SK-N-SH treated with all-trans-retinoic acid at 6 μM for 48 hours (cell line): ENCODE measurements around the gene ANKMY2.

ENCODE experiments used
- CSDC2 ChIP-seq: fragments of 250-450 bp; sonication (Bioruptor Pico); IDR thresholded peaks from 2 replicates; pipeline ENCODE4 v1.5.0; 2020; ENCODE audit warnings: mild to moderate bottlenecking, moderate library complexity
- TF ChIP-seq, protein P1 (sequence below): fragments of 250-450 bp; sonication (Bioruptor Pico); IDR thresholded peaks from 2 replicates; pipeline ENCODE4 v1.5.1; 2020; ENCODE audit warnings: low read depth, mild to moderate bottlenecking, moderate library complexity
- TF ChIP-seq, protein P2 (sequence below): fragments of 250-450 bp; sonication (Bioruptor Pico); IDR thresholded peaks from 2 replicates; pipeline ENCODE4 v1.5.0; 2020; ENCODE audit warnings: mild to moderate bottlenecking, moderate library complexity
- TF ChIP-seq, protein P3 (sequence below): fragments of 250-450 bp; sonication (Bioruptor Pico); IDR thresholded peaks from 2 replicates; pipeline ENCODE4 v1.8.0; 2021; ENCODE audit warnings: low read depth, mild to moderate bottlenecking, moderate library complexity, borderline replicate concordance

DNA sequence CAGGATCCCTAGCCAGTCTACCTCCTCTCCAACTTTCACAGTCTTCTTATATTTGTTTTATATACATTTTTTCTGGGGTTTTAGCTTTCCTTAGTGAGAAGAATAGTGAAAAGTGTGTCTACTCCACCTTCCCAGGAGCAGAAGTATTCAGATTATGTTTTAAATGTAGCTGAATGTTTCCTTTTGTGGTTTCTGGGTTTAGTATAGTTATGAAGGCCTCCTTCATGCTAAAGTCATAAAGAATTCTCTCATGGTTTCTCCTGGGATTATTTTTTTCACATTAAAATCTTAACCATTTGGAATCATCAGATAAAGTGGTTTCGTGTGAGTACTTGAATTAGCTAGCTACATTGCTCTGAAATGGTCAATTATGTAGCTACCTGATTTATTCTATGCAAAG is 50.9 kb downstream of the ANKMY2 start:
- no peak for TF ChIP-seq CSDC2 (CRISPR knock-in tag)
- TF ChIP-seq, protein P1, sequence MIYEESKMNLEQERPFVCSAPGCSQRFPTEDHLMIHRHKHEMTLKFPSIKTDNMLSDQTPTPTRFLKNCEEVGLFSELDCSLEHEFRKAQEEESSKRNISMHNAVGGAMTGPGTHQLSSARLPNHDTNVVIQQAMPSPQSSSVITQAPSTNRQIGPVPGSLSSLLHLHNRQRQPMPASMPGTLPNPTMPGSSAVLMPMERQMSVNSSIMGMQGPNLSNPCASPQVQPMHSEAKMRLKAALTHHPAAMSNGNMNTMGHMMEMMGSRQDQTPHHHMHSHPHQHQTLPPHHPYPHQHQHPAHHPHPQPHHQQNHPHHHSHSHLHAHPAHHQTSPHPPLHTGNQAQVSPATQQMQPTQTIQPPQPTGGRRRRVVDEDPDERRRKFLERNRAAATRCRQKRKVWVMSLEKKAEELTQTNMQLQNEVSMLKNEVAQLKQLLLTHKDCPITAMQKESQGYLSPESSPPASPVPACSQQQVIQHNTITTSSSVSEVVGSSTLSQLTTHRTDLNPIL (CRISPR knock-in tag): no peak
- TF ChIP-seq, protein P2, sequence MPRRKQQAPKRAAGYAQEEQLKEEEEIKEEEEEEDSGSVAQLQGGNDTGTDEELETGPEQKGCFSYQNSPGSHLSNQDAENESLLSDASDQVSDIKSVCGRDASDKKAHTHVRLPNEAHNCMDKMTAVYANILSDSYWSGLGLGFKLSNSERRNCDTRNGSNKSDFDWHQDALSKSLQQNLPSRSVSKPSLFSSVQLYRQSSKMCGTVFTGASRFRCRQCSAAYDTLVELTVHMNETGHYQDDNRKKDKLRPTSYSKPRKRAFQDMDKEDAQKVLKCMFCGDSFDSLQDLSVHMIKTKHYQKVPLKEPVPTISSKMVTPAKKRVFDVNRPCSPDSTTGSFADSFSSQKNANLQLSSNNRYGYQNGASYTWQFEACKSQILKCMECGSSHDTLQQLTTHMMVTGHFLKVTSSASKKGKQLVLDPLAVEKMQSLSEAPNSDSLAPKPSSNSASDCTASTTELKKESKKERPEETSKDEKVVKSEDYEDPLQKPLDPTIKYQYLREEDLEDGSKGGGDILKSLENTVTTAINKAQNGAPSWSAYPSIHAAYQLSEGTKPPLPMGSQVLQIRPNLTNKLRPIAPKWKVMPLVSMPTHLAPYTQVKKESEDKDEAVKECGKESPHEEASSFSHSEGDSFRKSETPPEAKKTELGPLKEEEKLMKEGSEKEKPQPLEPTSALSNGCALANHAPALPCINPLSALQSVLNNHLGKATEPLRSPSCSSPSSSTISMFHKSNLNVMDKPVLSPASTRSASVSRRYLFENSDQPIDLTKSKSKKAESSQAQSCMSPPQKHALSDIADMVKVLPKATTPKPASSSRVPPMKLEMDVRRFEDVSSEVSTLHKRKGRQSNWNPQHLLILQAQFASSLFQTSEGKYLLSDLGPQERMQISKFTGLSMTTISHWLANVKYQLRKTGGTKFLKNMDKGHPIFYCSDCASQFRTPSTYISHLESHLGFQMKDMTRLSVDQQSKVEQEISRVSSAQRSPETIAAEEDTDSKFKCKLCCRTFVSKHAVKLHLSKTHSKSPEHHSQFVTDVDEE: no peak
- TF ChIP-seq, protein P3, sequence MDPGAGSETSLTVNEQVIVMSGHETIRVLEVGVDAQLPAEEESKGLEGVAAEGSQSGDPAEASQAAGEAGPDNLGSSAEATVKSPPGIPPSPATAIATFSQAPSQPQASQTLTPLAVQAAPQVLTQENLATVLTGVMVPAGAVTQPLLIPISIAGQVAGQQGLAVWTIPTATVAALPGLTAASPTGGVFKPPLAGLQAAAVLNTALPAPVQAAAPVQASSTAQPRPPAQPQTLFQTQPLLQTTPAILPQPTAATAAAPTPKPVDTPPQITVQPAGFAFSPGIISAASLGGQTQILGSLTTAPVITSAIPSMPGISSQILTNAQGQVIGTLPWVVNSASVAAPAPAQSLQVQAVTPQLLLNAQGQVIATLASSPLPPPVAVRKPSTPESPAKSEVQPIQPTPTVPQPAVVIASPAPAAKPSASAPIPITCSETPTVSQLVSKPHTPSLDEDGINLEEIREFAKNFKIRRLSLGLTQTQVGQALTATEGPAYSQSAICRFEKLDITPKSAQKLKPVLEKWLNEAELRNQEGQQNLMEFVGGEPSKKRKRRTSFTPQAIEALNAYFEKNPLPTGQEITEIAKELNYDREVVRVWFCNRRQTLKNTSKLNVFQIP (CRISPR knock-in tag): no peak
